Measurements from ENCODE around the gene COL26A1. TPM values are rescaled to one million over a fixed set of nuclear protein-coding genes. Genes with fewer than 3 reads are reported as not detected.

The COL26A1 gene
- total RNA-seq, 2 experiments from 2014 or later, result not detected

DNA sequence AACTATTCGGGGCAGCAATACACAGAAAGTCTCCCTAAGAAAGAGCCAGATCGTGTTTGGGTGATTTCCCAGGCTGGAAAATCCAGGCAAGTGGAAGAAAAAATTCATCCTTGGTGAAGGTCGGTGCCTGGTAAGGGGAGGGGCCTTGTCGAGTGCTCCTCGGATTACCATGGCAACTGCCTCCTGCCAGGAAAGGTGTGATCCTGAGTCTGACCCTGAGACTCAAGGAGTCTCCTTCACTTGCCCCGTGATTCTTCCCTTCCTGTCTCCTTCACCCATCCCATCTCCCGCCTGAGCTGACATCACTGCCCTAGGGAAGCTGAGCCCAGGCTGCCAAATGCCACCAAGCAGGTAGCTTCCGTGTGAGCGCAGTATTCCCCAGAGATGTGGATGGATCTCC, 154.2 kb downstream of the COL26A1 start:
- Mint-ChIP-seq H3K9me3 (no peaks in the 10 kb centered on the region), H3K4me1 (ENCODE audit: low read depth) (no peaks in the 10 kb centered on the region), H3K36me3 (ENCODE audit: low read depth) (no peaks in the 10 kb centered on the region), H3K4me3 (no peak overlapping the region), H3K27me3 (peaks cover 6% of the 10 kb centered on the region), H3K27ac (no peak overlapping the region)
- ChIA-PET POLR2A (no interaction called here), CTCF (interaction anchor here (0.7 to 2.3 kb wide), 3 partner anchors 21 to 22 kb away, joined by 3 to 7 read pairs (median 3); no protein-coding TSS in a partner anchor)
- intact Hi-C loops (cut with micrococcal nuclease), result no loop called here
- ATAC-seq (no peak), DNase-seq (no peak)
- no peak for TF ChIP-seq CTCF (IDR thresholded peaks at IDR 0.05)

DNA sequence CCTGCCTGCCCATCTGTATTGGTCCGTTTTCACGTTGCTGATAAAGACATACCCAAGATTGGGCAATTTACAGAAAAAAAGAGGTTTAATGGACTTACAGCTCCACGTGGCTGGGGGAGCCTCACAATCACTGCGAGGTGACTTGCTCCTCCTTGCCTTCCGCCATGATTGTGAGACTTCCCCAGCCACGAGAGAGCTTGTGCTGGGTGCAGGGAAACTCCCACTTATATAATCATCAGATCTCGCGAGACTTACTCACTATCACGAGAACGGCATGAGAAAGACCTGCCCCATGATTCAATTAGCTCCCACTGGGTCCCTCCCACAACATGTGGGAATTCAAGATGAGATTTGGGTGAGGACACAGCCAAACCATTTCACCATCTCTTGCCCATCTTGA, 154.6 kb downstream of the COL26A1 start:
- H3K9me3 Mint-ChIP-seq, result no peaks in the 10 kb centered on the region
- ChIA-PET POLR2A (no interaction called here), CTCF (interaction anchor here (0.7 to 2.3 kb wide), 2 partner anchors 8 to 21 kb away, joined by 3 to 7 read pairs; no protein-coding TSS in a partner anchor)
- DNase-seq (no peak), ATAC-seq (no peak)
- H3K36me3 Mint-ChIP-seq (ENCODE audit: low read depth), result no peaks in the 10 kb centered on the region
- no peak for TF ChIP-seq CTCF (IDR thresholded peaks at IDR 0.05)
- intact Hi-C loops (cut with micrococcal nuclease), result no loop called here
- H3K27ac Mint-ChIP-seq, result no peak overlapping the region
- no peak overlapping the region for H3K4me3 Mint-ChIP-seq
- H3K4me1 Mint-ChIP-seq (ENCODE audit: low read depth), result no peaks in the 10 kb centered on the region
- peaks cover 6% of the 10 kb centered on the region for H3K27me3 Mint-ChIP-seq

GRCh38 chr7:101518336-101518735, 155.7 kb downstream of the COL26A1 start:
- Mint-ChIP-seq H3K27me3 (peaks cover 4% of the 10 kb centered on the region), H3K27ac (no peak overlapping the region), H3K36me3 (ENCODE audit: low read depth) (no peaks in the 10 kb centered on the region), H3K4me3 (no peak overlapping the region), H3K9me3 (no peaks in the 10 kb centered on the region), H3K4me1 (ENCODE audit: low read depth) (no peaks in the 10 kb centered on the region)
- intact Hi-C loops (cut with micrococcal nuclease), result no loop called here
- ATAC-seq (no peak), DNase-seq (no peak)
- CTCF ChIA-PET, result interaction anchor here (1.1 to 2.3 kb wide), 2 partner anchors 10 to 20 kb away, joined by 4 to 7 read pairs; no protein-coding TSS in a partner anchor
- POLR2A ChIA-PET, result no interaction called here
- no peak for TF ChIP-seq CTCF (IDR thresholded peaks at IDR 0.05)

- ATAC-seq, result no peak
Measured at GRCh38 chr7:101519324-101520023, 156.8 kb downstream of the COL26A1 start.

More at GRCh38 chr7:101519324-101520023, 156.8 kb downstream of the COL26A1 start:
- no peaks in the 10 kb centered on the region for H3K36me3 Mint-ChIP-seq (ENCODE audit: low read depth)
- no peak for DNase-seq
- H3K4me3 Mint-ChIP-seq, result no peak overlapping the region
- no peak for TF ChIP-seq CTCF (IDR thresholded peaks at IDR 0.05)
- intact Hi-C loops (cut with micrococcal nuclease), result no loop called here
- H3K9me3 Mint-ChIP-seq, result no peaks in the 10 kb centered on the region
- peaks cover 2% of the 10 kb centered on the region for H3K27me3 Mint-ChIP-seq
- no peak overlapping the region for H3K27ac Mint-ChIP-seq
- POLR2A ChIA-PET, result no interaction called here
- H3K4me1 Mint-ChIP-seq (ENCODE audit: low read depth), result no peaks in the 10 kb centered on the region
- CTCF ChIA-PET, result interaction anchor here (0.7 to 2.3 kb wide), 5 partner anchors 11 to 83 kb away, joined by 3 to 7 read pairs (median 6); no protein-coding TSS in a partner anchor

All from activated CD8-positive, alpha-beta T cell treated with anti-CD3 and anti-CD28 coated beads for 36 hours (primary cell).